Measurements from ENCODE around the gene FAM20B. TPM values are rescaled to one million over a fixed set of nuclear protein-coding genes. Genes with fewer than 3 reads are reported as not detected.

The FAM20B gene
- total and polyA plus RNA-seq, 2 of the 13 experiments (the other 11 are each of a cell fraction or from before 2014, with no cell fraction given) = 13.8 to 26.9 TPM

DNA sequence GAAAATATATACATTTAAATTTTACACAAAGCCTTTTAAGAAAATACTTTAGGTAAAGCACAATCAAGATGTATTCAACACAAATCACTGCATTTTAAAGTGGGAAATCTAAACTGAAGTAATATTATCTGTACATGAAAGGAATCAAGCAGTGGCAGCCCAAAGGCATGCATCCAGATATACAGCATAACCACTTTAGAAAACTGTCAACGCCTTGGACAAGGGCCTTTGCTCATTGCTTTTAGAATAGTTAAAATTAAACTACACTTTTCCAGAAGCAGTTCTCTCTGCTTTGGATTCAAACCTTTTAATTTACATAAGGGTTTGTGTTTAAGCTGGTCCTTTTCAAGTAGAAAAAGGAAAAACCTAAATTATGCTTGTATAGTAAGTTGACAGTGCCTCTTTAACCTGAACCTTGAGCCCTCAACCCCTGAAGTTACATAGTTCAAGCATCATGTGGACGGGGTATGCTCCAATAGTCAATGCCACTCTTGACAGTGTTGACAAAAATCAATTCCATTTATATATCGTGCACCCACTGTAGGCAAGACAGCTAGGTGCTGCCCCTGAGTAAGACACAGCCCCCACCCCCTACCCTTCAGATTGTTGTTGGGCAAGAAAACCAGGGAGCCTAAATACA is 79.0 kb downstream of the FAM20B start (continued):
- TF ChIP-seq, protein P1, sequence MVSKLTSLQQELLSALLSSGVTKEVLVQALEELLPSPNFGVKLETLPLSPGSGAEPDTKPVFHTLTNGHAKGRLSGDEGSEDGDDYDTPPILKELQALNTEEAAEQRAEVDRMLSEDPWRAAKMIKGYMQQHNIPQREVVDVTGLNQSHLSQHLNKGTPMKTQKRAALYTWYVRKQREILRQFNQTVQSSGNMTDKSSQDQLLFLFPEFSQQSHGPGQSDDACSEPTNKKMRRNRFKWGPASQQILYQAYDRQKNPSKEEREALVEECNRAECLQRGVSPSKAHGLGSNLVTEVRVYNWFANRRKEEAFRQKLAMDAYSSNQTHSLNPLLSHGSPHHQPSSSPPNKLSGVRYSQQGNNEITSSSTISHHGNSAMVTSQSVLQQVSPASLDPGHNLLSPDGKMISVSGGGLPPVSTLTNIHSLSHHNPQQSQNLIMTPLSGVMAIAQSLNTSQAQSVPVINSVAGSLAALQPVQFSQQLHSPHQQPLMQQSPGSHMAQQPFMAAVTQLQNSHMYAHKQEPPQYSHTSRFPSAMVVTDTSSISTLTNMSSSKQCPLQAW (CRISPR knock-in tag; IDR thresholded peaks at IDR 0.05) = peak; percentile 60; the same call in 1 of the 2 replicates
- TF ChIP-seq TOPORS (CRISPR knock-in tag; IDR thresholded peaks at IDR 0.05) (no peak), EHMT2 (IDR thresholded peaks at IDR 0.05; ENCODE audit: borderline replicate concordance, low read depth, low read length) (no peak), ZKSCAN1 (IDR thresholded peaks at IDR 0.05; ENCODE audit: low read length) (no peak), TSC22D2 (CRISPR knock-in tag; IDR thresholded peaks at IDR 0.05; ENCODE audit: borderline replicate concordance) (no peak), FLYWCH1 (CRISPR knock-in tag; IDR thresholded peaks at IDR 0.05) (no peak), KDM2A (CRISPR knock-in tag; IDR thresholded peaks at IDR 0.05; ENCODE audit: borderline replicate concordance, low read depth) (no peak), ZNF839 (CRISPR knock-in tag; IDR thresholded peaks at IDR 0.05; ENCODE audit: borderline replicate concordance) (no peak), RARA (CRISPR knock-in tag; IDR thresholded peaks at IDR 0.05) (peak; percentile 94), ZNF552 (CRISPR knock-in tag; IDR thresholded peaks at IDR 0.05; ENCODE audit: borderline replicate concordance) (no peak), ZFY (CRISPR knock-in tag; IDR thresholded peaks at IDR 0.05) (no peak), KLF9 (CRISPR knock-in tag; IDR thresholded peaks at IDR 0.05; ENCODE audit: low read depth) (no peak), ZFP82 (CRISPR knock-in tag; IDR thresholded peaks at IDR 0.05; ENCODE audit: borderline replicate concordance) (peak; percentile 84; the same call in 1 of the 2 replicates), ZNF547 (CRISPR knock-in tag; IDR thresholded peaks at IDR 0.05) (no peak), ZNF333 (CRISPR knock-in tag; IDR thresholded peaks at IDR 0.05; ENCODE audit: borderline replicate concordance) (no peak)
- TF ChIP-seq, protein P2, sequence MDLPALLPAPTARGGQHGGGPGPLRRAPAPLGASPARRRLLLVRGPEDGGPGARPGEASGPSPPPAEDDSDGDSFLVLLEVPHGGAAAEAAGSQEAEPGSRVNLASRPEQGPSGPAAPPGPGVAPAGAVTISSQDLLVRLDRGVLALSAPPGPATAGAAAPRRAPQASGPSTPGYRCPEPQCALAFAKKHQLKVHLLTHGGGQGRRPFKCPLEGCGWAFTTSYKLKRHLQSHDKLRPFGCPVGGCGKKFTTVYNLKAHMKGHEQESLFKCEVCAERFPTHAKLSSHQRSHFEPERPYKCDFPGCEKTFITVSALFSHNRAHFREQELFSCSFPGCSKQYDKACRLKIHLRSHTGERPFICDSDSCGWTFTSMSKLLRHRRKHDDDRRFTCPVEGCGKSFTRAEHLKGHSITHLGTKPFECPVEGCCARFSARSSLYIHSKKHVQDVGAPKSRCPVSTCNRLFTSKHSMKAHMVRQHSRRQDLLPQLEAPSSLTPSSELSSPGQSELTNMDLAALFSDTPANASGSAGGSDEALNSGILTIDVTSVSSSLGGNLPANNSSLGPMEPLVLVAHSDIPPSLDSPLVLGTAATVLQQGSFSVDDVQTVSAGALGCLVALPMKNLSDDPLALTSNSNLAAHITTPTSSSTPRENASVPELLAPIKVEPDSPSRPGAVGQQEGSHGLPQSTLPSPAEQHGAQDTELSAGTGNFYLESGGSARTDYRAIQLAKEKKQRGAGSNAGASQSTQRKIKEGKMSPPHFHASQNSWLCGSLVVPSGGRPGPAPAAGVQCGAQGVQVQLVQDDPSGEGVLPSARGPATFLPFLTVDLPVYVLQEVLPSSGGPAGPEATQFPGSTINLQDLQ (CRISPR knock-in tag; IDR thresholded peaks at IDR 0.05) = no peak
- TF ChIP-seq, protein P3, sequence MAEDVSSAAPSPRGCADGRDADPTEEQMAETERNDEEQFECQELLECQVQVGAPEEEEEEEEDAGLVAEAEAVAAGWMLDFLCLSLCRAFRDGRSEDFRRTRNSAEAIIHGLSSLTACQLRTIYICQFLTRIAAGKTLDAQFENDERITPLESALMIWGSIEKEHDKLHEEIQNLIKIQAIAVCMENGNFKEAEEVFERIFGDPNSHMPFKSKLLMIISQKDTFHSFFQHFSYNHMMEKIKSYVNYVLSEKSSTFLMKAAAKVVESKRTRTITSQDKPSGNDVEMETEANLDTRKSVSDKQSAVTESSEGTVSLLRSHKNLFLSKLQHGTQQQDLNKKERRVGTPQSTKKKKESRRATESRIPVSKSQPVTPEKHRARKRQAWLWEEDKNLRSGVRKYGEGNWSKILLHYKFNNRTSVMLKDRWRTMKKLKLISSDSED (CRISPR knock-in tag; IDR thresholded peaks at IDR 0.05) = no peak
- TF ChIP-seq, protein P4, sequence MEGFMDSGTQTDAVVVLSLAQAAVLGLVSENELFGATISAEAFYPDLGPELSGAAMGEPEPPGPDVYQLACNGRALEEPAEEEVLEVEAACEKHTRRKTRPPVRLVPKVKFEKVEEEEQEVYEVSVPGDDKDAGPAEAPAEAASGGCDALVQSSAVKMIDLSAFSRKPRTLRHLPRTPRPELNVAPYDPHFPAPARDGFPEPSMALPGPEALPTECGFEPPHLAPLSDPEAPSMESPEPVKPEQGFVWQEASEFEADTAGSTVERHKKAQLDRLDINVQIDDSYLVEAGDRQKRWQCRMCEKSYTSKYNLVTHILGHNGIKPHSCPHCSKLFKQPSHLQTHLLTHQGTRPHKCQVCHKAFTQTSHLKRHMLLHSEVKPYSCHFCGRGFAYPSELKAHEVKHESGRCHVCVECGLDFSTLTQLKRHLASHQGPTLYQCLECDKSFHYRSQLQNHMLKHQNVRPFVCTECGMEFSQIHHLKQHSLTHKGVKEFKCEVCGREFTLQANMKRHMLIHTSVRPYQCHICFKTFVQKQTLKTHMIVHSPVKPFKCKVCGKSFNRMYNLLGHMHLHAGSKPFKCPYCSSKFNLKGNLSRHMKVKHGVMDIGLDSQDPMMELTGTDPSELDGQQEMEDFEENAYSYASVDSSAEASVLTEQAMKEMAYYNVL (CRISPR knock-in tag; IDR thresholded peaks at IDR 0.05; ENCODE audit: borderline replicate concordance) = peak; percentile 73; the same call in 1 of the 2 replicates
- TF ChIP-seq, protein P5, sequence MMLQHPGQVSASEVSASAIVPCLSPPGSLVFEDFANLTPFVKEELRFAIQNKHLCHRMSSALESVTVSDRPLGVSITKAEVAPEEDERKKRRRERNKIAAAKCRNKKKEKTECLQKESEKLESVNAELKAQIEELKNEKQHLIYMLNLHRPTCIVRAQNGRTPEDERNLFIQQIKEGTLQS (CRISPR knock-in tag; IDR thresholded peaks at IDR 0.05) = no peak
